Stimulated activated naive B cell treated with anti-CD40 and anti-IgM and Interleukin-4, amounts not matched to agents 10 μg/mL and 1 μg/mL and 100 μg/mL, for 72 hours (primary cell): ENCODE results near the gene PGAP6.
"Not testable (repeated sequence)": the region's sequence is repeated elsewhere in the genome, so short reads cannot be mapped to it uniquely, and the experiment has no call there.

ENCODE experiments used
- ATAC-seq, 2 donors: fragments of 150-1000 bp; cut with Tn5 transposase; replicated peaks; 2 replicates each; pipeline ENCODE4 v1.10.0; 2021; ENCODE audit warnings: moderate library complexity in 1 of 2
- DNase-seq: peaks from one replicate; pipeline ENCODE4 v3.0.0; 2021
- H3K27ac Mint-ChIP-seq: one replicate; pipeline ENCODE4 v1.8.0; 2022; ENCODE audit warnings: mild to moderate bottlenecking, mixed read lengths
- H3K27me3 Mint-ChIP-seq, 2 donors: one replicate each; pipeline ENCODE4 v1.8.0; 2022; ENCODE audit warnings: mixed read lengths in 2 of 2
- H3K36me3 Mint-ChIP-seq, 2 donors: one replicate each; pipeline ENCODE4 v1.8.0; 2022; ENCODE audit warnings: mixed read lengths in 2 of 2, mild to moderate bottlenecking in 1 of 2
- H3K4me1 Mint-ChIP-seq, 2 donors: one replicate each; pipeline ENCODE4 v1.8.0; 2022; ENCODE audit warnings: mixed read lengths in 2 of 2, mild to moderate bottlenecking in 1 of 2
- H3K4me3 Mint-ChIP-seq, 2 donors: one replicate each; pipeline ENCODE4 v1.8.0; 2022; ENCODE audit warnings: mild to moderate bottlenecking in 2 of 2, mixed read lengths in 2 of 2, moderate library complexity in 1 of 2
- H3K9me3 Mint-ChIP-seq, 2 donors: one replicate each; pipeline ENCODE4 v1.8.0; 2022; ENCODE audit warnings: mixed read lengths in 2 of 2, mild to moderate bottlenecking in 1 of 2

The PGAP6 gene

DNA sequence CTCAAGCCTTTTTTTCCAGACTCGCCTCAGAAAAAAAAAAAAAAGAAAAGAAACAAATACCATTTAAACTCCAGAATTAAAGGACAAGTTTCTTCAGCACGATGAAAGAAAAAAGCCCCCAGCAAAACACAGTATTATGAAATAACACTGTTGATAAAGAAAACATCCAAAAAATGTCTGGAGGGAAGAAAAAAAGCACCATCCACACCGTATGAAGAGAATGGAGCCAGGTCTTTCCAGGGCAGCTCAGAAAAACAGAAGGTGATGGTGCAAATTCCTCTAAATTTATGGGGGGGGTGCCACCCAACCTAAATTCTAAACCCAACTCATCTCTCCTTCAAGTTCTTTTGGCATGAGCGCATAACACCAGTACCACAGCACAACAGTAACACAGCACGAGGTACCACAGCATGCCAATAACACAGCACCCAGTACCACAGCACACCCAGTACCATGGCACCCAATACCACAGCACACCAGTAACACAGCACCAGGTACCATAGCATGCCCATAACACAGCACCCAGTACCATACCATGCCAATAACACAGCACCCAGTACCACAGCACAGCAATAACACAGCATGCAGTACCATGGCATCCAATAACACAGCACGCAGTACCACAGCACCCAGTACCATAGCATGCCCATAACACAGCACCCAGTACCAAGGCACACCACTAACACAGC lies 48.2 kb downstream of the PGAP6 start:
- no peaks in the 10 kb centered on the region for H3K27me3 Mint-ChIP-seq
- no peak overlapping the region for H3K27ac Mint-ChIP-seq
- DNase-seq (no peak), ATAC-seq (no peak)
- no peak overlapping the region for H3K4me3 Mint-ChIP-seq
- peaks cover 7 to 16% of the 10 kb centered on the region in 2 donors for H3K36me3 Mint-ChIP-seq
- peaks cover 39 to 70% of the 10 kb centered on the region in 2 donors for H3K4me1 Mint-ChIP-seq
- no peaks in the 10 kb centered on the region for H3K9me3 Mint-ChIP-seq

DNA sequence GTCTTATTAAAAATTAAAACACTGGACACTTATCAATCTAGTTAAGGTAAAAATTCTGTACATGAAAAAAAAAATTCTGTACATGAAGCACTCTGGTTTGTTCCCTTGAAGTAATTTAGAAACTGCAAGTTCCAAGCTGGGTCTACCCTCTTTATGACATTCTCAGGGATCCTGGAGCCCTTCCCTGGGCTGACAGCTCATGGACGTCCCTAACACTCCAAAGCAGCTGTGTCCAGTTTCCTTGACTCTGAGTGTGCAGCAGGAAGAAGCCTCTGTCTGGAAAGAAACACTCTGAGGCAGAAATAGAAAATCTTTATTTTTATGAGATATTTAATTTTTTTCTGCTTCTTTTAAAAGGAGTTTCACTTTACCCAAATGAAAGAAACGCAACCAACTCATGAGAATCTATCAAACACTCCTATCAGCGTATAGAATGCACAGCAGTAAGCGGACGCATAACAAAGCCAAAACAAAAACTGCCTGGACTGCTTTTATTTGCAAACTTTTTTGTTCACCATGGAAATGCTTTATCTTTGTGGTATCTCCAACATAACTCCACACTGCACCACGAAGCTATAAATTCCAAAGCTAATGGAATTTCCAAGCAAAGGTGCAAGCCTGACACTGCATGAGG lies 50.5 kb downstream of the PGAP6 start:
- H3K27ac Mint-ChIP-seq, H3K27me3 Mint-ChIP-seq, H3K4me3 Mint-ChIP-seq, DNase-seq, H3K9me3 Mint-ChIP-seq, ATAC-seq: not testable (repeated sequence)
- Mint-ChIP-seq H3K36me3 (peaks cover 6 to 11% of the 10 kb centered on the region in 2 donors), H3K4me1 (peaks cover 40 to 64% of the 10 kb centered on the region in 2 donors)

DNA sequence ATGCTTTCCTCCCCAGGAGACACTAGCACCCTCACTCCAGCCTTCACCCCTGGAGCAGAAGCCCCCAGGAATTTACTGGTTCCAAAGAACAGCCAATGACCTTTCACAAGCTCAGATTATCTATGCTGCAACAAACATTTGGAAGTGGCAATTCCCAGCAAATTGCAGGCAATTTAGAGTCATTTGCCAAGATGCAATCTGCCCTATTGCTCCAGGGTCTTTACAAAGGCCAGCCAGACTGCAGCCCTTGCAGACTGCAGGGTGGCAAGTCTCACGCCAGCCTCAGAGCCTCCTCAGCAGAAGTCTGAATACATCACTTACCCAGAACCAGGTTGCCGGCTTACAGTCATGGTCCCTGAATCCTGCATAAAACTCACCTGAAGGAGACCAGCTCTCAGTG lies 51.0 kb downstream of the PGAP6 start:
- Mint-ChIP-seq H3K4me1 (peaks cover 37 to 61% of the 10 kb centered on the region in 2 donors), H3K4me3 (no peak overlapping the region), H3K9me3 (no peaks in the 10 kb centered on the region), H3K27me3 (no peaks in the 10 kb centered on the region), H3K36me3 (peaks cover 6 to 8% of the 10 kb centered on the region in 2 donors), H3K27ac (no peak overlapping the region)
- no peak for ATAC-seq
- DNase-seq: no peak

DNA sequence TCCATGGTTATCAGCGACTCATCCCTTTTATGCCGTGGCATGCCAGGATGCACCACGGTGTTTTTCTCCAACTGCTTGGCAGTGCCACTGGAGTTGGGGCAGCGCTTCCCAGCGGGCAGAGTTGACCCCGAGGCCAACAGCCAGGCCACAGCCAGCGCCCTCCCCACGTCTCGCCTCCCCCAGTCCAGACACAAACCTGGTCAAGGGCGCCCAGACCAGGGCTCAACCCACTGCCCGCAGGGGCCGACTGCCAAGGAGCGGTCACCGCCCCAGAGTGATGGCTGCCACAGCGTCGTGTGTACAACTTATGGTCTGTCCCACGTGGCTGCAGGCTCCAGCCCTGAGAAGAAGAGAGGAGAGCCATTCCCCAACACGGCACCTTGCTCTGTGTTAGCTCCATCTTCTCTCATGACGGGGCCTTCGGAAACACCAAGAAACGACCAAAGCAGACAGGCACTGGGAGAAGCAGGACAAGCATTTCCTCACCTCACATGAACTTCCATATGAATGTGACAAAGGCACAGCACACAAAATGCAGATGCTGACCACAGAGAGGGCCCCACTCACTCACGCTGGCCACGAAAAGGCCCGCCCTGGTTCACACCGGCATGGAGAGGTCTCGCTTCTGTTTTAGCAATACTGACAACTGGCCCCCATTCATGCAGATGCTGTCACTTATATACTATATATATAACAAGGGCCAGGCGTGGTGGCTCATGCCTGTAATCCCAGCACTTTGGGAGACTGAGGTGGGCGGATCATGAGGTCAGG lies 56.2 kb downstream of the PGAP6 start:
- no peak for DNase-seq
- H3K9me3 Mint-ChIP-seq: no peaks in the 10 kb centered on the region

DNA sequence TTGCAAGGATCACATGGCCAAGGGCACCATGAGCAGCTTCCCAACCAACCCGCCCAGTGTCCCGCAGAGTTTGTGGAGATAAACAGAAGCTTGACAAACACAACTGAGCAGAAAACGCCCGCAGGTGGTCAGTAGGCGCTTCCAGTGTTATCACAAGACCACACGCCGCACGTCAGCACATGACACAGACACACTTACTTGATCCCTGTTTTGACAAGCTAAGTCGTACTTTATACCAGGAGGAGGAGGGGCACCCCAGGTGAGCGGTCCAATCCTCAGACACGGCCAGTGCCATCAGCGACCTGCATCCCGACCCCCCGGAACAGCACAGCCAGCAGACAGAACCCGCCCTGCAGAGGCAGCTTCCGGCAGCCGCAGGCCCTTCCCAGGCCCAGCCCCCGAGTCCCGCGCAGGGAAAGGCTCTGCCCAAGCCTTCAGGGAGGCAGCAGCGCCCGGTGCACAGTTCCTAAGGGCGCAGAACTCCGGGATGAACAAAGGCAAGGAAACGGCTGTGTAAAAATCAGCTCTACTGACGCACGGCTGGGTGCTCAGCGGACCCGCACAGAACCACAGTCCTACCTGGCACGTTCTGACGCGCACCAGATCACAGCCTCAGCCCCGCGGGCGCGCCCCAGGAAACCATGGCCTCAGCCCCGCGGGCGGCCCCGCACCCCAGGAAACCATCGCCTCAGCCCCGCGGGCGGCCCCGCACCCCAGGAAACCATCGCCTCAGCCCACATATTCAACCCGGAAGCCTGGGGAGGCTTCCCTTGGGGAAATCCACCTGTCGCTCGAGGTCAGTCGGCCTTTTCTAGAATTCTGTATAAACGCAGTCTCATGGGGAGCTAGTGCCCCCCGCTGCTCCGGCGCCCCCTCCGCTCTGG lies 57.1 kb downstream of the PGAP6 start:
- Mint-ChIP-seq H3K4me3 (peak overlapping the region; percentile 73 to 81), H3K9me3 (no peaks in the 10 kb centered on the region), H3K27me3 (no peaks in the 10 kb centered on the region), H3K4me1 (peaks cover 35 to 57% of the 10 kb centered on the region in 2 donors), H3K36me3 (peaks cover 4 to 16% of the 10 kb centered on the region in 2 donors), H3K27ac (peak overlapping the region; percentile 93)
- ATAC-seq: peak; percentile 70 to 71
- peak; percentile 20 for DNase-seq

More for the DNA sequence above, 56.2 kb downstream of the PGAP6 start:
- ATAC-seq: no peak
- peak overlapping the region; percentile 73 to 81 for H3K4me3 Mint-ChIP-seq
- H3K36me3 Mint-ChIP-seq: peaks cover 6 to 16% of the 10 kb centered on the region in 2 donors
- H3K4me1 Mint-ChIP-seq: peaks cover 32 to 58% of the 10 kb centered on the region in 2 donors
- peak overlapping the region; percentile 93 for H3K27ac Mint-ChIP-seq
- no peaks in the 10 kb centered on the region for H3K27me3 Mint-ChIP-seq

DNA sequence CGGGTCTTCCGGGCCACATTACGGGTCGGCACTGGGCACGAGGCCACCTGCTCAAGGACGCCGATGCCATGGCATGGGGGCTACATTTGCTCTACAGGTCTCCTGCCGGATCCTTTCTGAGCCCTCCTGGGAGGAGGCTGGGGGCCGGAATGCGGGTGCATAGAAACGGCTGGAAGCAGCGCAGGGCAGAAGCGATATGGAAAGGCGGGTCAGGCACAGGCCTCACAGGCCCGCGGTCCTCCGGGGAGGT lies 57.7 kb downstream of the PGAP6 start:
- H3K9me3 Mint-ChIP-seq: no peaks in the 10 kb centered on the region
- H3K36me3 Mint-ChIP-seq: peaks cover 4 to 19% of the 10 kb centered on the region in 2 donors
- peaks cover 36 to 63% of the 10 kb centered on the region in 2 donors for H3K4me1 Mint-ChIP-seq
- H3K27ac Mint-ChIP-seq: peak overlapping the region; percentile 93
- H3K27me3 Mint-ChIP-seq: no peaks in the 10 kb centered on the region
- no peak overlapping the region for H3K4me3 Mint-ChIP-seq
- no peak for ATAC-seq
- DNase-seq: no peak

DNA sequence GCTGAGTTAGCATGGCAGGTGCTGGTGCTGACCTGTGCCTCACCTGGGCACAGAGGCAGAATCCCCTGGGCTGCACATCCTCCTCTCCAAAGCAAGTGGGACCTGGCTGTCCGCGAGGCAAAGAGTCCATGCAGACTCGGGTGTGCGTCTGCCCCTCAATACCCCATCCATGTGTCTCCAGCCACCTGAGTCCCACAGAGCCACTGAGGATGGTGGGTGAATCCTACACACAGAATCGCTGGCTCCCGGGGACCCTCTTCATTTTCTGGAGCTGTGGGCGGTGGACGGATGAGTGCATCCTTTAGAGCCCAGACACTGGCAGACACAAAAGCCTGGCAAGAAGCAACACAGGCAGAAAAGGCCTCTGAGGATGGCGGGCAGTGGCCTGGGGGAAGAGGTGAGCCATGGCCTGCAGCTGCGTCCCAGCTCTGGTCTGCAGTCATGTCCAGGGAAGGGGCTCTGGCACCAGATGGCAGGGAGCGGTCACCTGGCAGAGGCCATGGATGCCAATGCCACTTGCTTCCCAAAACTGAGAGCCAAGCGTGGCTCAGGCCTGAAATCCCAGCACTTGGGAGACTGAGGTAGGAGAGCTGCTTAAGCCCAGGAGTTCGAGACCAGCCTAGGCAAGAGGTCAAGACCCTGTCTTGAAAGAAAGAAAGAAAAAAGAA lies 59.2 kb downstream of the PGAP6 start:
- Mint-ChIP-seq H3K9me3 (no peaks in the 10 kb centered on the region), H3K4me1 (peaks cover 38 to 69% of the 10 kb centered on the region in 2 donors), H3K4me3 (no peak overlapping the region), H3K27me3 (no peaks in the 10 kb centered on the region), H3K36me3 (peaks cover 7 to 31% of the 10 kb centered on the region in 2 donors), H3K27ac (no peak overlapping the region)
- ATAC-seq (no peak), DNase-seq (no peak)

DNA sequence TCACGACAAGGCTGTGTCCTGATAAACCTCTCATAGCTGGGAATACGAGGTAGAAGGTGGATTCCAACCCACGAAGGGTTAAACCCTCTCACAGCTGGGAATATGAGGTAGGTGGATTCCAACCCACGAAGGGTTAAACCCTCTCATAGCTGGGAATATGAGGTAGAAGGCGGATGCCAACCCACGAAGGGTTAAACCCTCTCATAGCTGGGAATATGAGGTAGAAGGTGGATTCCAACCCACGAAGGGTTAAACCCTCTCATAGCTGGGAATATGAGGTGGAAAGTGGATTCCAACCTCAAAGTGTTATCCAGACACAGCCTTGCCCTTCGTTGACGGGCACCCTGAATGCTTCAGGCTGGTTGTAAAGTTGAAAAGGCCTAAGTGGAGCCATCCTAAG lies 60.2 kb downstream of the PGAP6 start:
- H3K27ac Mint-ChIP-seq: no peak overlapping the region
- DNase-seq: no peak
- peaks cover 7 to 31% of the 10 kb centered on the region in 2 donors for H3K36me3 Mint-ChIP-seq
- no peaks in the 10 kb centered on the region for H3K9me3 Mint-ChIP-seq
- ATAC-seq: no peak
- H3K27me3 Mint-ChIP-seq: no peaks in the 10 kb centered on the region
- H3K4me3 Mint-ChIP-seq: no peak overlapping the region
- peaks cover 37 to 64% of the 10 kb centered on the region in 2 donors for H3K4me1 Mint-ChIP-seq
